Adrenal gland (tissue), 12 donors: ENCODE measurements around the gene SHISA6. TPM values are rescaled to one million over a fixed set of nuclear protein-coding genes. Genes with fewer than 3 reads are reported as not detected.

Experiments
- DNase-seq, 7 donors: peaks; one replicate each; pipeline ENCODE4 v3.0.0-alpha.2; 2019 to 2020
- H3K27ac ChIP-seq, 5 donors: fragments of 200-600 bp; sonication (generic) in 4 of 5; 1 replicate in 3 of 5; 2 replicates in 2 of 5; pipeline versions ENCODE4 v1.5.1 to v1.8.0; 2016 to 2020; ENCODE audit warnings: mild to moderate bottlenecking in 1 of 5
- H3K27me3 ChIP-seq: fragments of 200-600 bp; 2 replicates; pipeline ENCODE4 v1.8.0; 2021
- H3K36me3 ChIP-seq, 2 donors: fragments of 200-600 bp; replicated peaks in 1 of 2; 1 replicate in 1 of 2; 2 replicates in 1 of 2; pipeline versions ENCODE4 v1.5.1 to v1.8.0; 2018 to 2022
- H3K4me1 ChIP-seq, 2 donors: fragments of 200-600 bp; replicated peaks in 1 of 2; 1 replicate in 1 of 2; 2 replicates in 1 of 2; pipeline versions ENCODE4 v1.5.1 to v1.8.0; 2018 to 2021
- H3K4me3 ChIP-seq, 4 donors: fragments of 200-600 bp; sonication (generic) in 3 of 4; one replicate each; pipeline ENCODE4 v1.5.1; 2016 to 2018
- H3K9me3 ChIP-seq, 3 donors: fragments of 200-600 bp; sonication (generic) in 1 of 3; replicated peaks in 1 of 3; 1 replicate in 2 of 3; 2 replicates in 1 of 3; pipeline versions ENCODE4 v1.5.1 to v1.8.0; 2016 to 2021
- CTCF ChIP-seq, 6 experiments: fragments of 450-650 bp in 4 of 6; fragments of 200-600 bp in 2 of 6; sonication (generic) in 1 of 6; IDR thresholded peaks; 1 replicate in 5 of 6; 2 replicates in 1 of 6; pipeline versions ENCODE4 v1.5.1 to v1.8.0; 2016 to 2021; ENCODE audit warnings: antibody characterized with exemption in 6 of 6, mild to moderate bottlenecking in 2 of 6, moderate library complexity in 1 of 6
- POLR2A ChIP-seq, 2 donors: fragments of 450-650 bp; IDR thresholded peaks; one replicate each; pipeline ENCODE4 v1.6.1; 2017; ENCODE audit warnings: antibody characterized with exemption in 2 of 2, mild to moderate bottlenecking in 2 of 2, moderate library complexity in 1 of 2
- WGBS, 4 donors: extraction: QIAGEN DNeasy Blood & Tissue Kit in 2 of 4; methylation state at CpG; one replicate each; pipeline versions ENCODE4 v1.1.5 to v1.1.7; 2013 to 2017; 5-methylcytosine and 5-hydroxymethylcytosine counted together
- intact Hi-C, 2 donors: fragments of 100-400 bp; cut with DNase I; formaldehyde crosslinking; loops; one replicate each; pipeline versions ENCODE4 v1.14.1 to v1.15.0; 2022 to 2023
- polyA plus RNA-seq, 3 donors: library from polyadenylated mRNA; stranded (reverse); fragments of 200-250 nt in 2 of 3; fragments of 350-450 nt in 1 of 3; fragmentation: Illumina TruSeq in 1 of 3; extraction: RNeasy Lipid Tissue Mini Kit (QIAGEN cat#74804) in 1 of 3; gene quantifications; one replicate each; pipeline ENCODE4 v1.2.3, GENCODE V29; 2013 to 2014
- total RNA-seq, 9 donors: library from RNA; depleted of rRNA in 4 of 9; stranded (reverse); fragments of >200 nt in 4 of 9; fragments of 120-200 nt in 1 of 9; fragmentation: NEBNext Ultra II Directional in 1 of 9; extraction: Animal tissue kit (Norgen Biotek cat#: 25700) in 1 of 9; gene quantifications; one replicate each; pipeline versions ENCODE4 v1.1.0 to v1.2.4, GENCODE V29; 2013 to 2023
- donor health status: healthy with polysubstance abuse.
- donor health status: Bipolar disorder and iron deficiency.
- donor health status: DM: yes; HTN: yes; CAD: no.
- donor health status: DM: no; HTN: no; CAD: no.
- donor health status: DM: no; HTN: no; CAD: no.
- donor health status: DM: yes; HTN: yes; CAD: no.

SHISA6 gene
- total and polyA plus RNA-seq, 12 donors = 0.09 to 2.0 (median 0.57) TPM

GRCh38 chr17:11241611-11242226 lies 706 bp downstream of the SHISA6 start:
- intact Hi-C loops = no loop called here
- Histone ChIP-seq H3K27me3 (peaks cover 30% of the 10 kb centered on the region), H3K4me3 (peak overlapping the region in 1 of 4 donors; percentile 39)

GRCh38 chr17:11242411-11242810 lies 1.4 kb downstream of the SHISA6 start:
- no peaks in the 10 kb centered on the region for H3K4me1 ChIP-seq
- no peak for DNase-seq
- peak overlapping the region in 1 of 4 donors; percentile 39 for H3K4me3 ChIP-seq
- H3K27ac ChIP-seq = no peak overlapping the region
- TF ChIP-seq CTCF (IDR thresholded peaks at IDR 0.05) = no peak
- no peak for TF ChIP-seq POLR2A (IDR thresholded peaks at IDR 0.05)
- peaks cover 30% of the 10 kb centered on the region for H3K27me3 ChIP-seq
- intact Hi-C loops = no loop called here
- no peaks in the 10 kb centered on the region for H3K9me3 ChIP-seq
- no peaks in the 10 kb centered on the region for H3K36me3 ChIP-seq
- 36 to 50% (median 38%) methylated on average over 7 to 9 of the region's 9 CpGs for WGBS, 4 donors

More at GRCh38 chr17:11241611-11242226, 706 bp downstream of the SHISA6 start:
- H3K4me1 ChIP-seq = no peaks in the 10 kb centered on the region
- H3K9me3 ChIP-seq = no peaks in the 10 kb centered on the region
- DNase-seq = no peak
- H3K36me3 ChIP-seq = no peaks in the 10 kb centered on the region
- peak overlapping the region in 1 of 5 donors; percentile 57 for H3K27ac ChIP-seq
- 9 to 39% (median 13%) methylated on average over 15 to 58 of the region's 58 CpGs for WGBS, 4 donors
- TF ChIP-seq CTCF (IDR thresholded peaks at IDR 0.05) (no peak), POLR2A (IDR thresholded peaks at IDR 0.05) (no peak)

GRCh38 chr17:11244776-11245175 lies 3.8 kb downstream of the SHISA6 start:
- Histone ChIP-seq H3K4me1 (no peaks in the 10 kb centered on the region), H3K4me3 (no peak overlapping the region), H3K36me3 (no peaks in the 10 kb centered on the region), H3K27me3 (peaks cover 27% of the 10 kb centered on the region), H3K27ac (peak overlapping the region in 1 of 5 donors; percentile 69), H3K9me3 (no peaks in the 10 kb centered on the region)
- intact Hi-C loops = no loop called here
- TF ChIP-seq CTCF (IDR thresholded peaks at IDR 0.05) = no peak
- no peak for TF ChIP-seq POLR2A (IDR thresholded peaks at IDR 0.05)
- 29 to 39% (median 31%) methylated on average over 6 of the region's 6 CpGs for WGBS, 4 donors
- DNase-seq = no peak

GRCh38 chr17:11245187-11245586 lies 4.2 kb downstream of the SHISA6 start:
- intact Hi-C loops = no loop called here
- peak overlapping the region in 1 of 5 donors; percentile 69 for H3K27ac ChIP-seq
- H3K4me3 ChIP-seq = no peak overlapping the region
- H3K9me3 ChIP-seq = no peaks in the 10 kb centered on the region
- H3K36me3 ChIP-seq = no peaks in the 10 kb centered on the region
- DNase-seq = no peak
- WGBS, 4 donors = 45 to 57% (median 49%) methylated on average over 7 of the region's 7 CpGs
- TF ChIP-seq POLR2A (IDR thresholded peaks at IDR 0.05) = no peak
- no peak for TF ChIP-seq CTCF (IDR thresholded peaks at IDR 0.05)
- no peaks in the 10 kb centered on the region for H3K4me1 ChIP-seq
- peaks cover 23% of the 10 kb centered on the region for H3K27me3 ChIP-seq
